Endothelial cell (in vitro differentiated cells): ENCODE measurements around the gene GALR1. TPM values are rescaled to one million over a fixed set of nuclear protein-coding genes. Genes with fewer than 3 reads are reported as not detected.
"Not testable (repeated sequence)": the region's sequence is repeated elsewhere in the genome, so short reads cannot be mapped to it uniquely, and the experiment has no call there.

Experiments used
- DNase-seq: peaks from one replicate; pipeline ENCODE4 v3.0.0; 2021; ENCODE audit warnings: low spot score
- H3K27ac Mint-ChIP-seq: one replicate; pipeline ENCODE4 v1.8.0; 2021; ENCODE audit warnings: mixed read lengths, inconsistent platforms; ENCODE audit not compliant: unreplicated experiment
- H3K27me3 Mint-ChIP-seq: one replicate; pipeline ENCODE4 v1.8.0; 2021; ENCODE audit warnings: mild to moderate bottlenecking, moderate library complexity, mixed read lengths, inconsistent platforms; ENCODE audit not compliant: unreplicated experiment
- H3K36me3 Mint-ChIP-seq: one replicate; pipeline ENCODE4 v1.8.0; 2021; ENCODE audit warnings: mild to moderate bottlenecking, low read depth, mixed read lengths, inconsistent platforms; ENCODE audit not compliant: unreplicated experiment
- H3K4me1 Mint-ChIP-seq: one replicate; pipeline ENCODE4 v1.8.0; 2021; ENCODE audit warnings: mild to moderate bottlenecking, mixed read lengths, inconsistent platforms; ENCODE audit not compliant: unreplicated experiment
- H3K4me3 Mint-ChIP-seq: one replicate; pipeline ENCODE4 v1.8.0; 2021; ENCODE audit warnings: mild to moderate bottlenecking, mixed read lengths, inconsistent platforms; ENCODE audit not compliant: unreplicated experiment
- H3K9me3 Mint-ChIP-seq: one replicate; pipeline ENCODE4 v1.8.0; 2021; ENCODE audit warnings: mixed read lengths, inconsistent platforms; ENCODE audit not compliant: unreplicated experiment
- total RNA-seq: library from RNA; stranded (reverse); fragmentation: NEBNext Ultra II Directional; extraction: Animal tissue kit (Norgen Biotek cat#: 25700); gene quantifications from one replicate; pipeline ENCODE4 v1.2.1, GENCODE V29; 2021; ENCODE audit not compliant: unreplicated experiment
- TF ChIP-seq, protein P1 (sequence below): fragments of 200-600 bp; sonication (generic); IDR thresholded peaks from one replicate; pipeline ENCODE4 v1.5.0; 2021; ENCODE audit warnings: antibody characterized with exemption; ENCODE audit not compliant: unreplicated experiment

The GALR1 gene
- total RNA-seq, 1 donor from 2014 or later, result not detected

DNA sequence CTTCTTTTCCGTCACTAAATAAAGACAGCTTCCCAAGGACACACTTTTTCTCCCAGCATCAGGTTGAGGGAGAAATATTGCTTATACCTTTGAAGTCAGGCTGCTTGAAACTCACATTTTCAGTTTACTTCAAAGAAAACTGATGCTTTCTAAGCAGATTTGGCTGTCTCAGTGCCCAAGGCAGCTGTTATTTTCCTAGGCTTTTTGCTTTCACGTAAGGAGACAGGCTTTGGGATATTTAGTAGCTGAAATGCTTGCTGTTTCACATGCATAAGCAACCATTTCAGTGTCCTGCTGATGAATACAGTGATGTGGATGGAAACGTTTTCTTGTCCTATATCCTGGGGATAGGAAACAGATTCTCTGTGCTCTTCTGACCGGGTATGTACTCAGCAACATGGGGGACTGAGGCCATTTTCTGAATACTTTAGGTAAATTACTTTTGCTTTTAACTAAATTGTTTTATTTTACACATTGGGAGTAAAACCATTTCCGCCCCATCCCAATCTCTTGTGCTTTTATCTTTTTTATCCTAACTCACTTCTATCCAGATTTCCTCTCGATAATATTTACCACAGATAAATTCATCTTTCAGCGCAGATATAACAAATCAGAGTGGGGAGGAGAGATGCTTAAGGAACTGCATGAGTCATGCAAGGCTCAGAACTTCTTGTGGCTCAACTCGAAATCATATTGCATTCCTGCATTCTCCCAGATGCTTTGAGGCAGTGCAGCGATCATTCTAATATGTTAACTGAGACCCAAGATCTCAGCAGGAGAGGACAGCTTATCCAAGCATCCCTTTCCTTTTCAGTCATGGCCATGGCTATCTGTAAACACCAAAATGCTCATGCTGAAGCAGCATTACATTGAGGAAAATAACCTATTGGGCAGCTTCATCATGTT, 22.2 kb downstream of the GALR1 start:
- Mint-ChIP-seq H3K36me3 (no peaks in the 10 kb centered on the region), H3K4me1 (no peaks in the 10 kb centered on the region), H3K27me3 (no peaks in the 10 kb centered on the region), H3K9me3 (no peaks in the 10 kb centered on the region), H3K4me3 (no peak overlapping the region), H3K27ac (no peak overlapping the region)
- no peak for DNase-seq
- TF ChIP-seq, protein P1, sequence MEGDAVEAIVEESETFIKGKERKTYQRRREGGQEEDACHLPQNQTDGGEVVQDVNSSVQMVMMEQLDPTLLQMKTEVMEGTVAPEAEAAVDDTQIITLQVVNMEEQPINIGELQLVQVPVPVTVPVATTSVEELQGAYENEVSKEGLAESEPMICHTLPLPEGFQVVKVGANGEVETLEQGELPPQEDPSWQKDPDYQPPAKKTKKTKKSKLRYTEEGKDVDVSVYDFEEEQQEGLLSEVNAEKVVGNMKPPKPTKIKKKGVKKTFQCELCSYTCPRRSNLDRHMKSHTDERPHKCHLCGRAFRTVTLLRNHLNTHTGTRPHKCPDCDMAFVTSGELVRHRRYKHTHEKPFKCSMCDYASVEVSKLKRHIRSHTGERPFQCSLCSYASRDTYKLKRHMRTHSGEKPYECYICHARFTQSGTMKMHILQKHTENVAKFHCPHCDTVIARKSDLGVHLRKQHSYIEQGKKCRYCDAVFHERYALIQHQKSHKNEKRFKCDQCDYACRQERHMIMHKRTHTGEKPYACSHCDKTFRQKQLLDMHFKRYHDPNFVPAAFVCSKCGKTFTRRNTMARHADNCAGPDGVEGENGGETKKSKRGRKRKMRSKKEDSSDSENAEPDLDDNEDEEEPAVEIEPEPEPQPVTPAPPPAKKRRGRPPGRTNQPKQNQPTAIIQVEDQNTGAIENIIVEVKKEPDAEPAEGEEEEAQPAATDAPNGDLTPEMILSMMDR, result no peak

DNA sequence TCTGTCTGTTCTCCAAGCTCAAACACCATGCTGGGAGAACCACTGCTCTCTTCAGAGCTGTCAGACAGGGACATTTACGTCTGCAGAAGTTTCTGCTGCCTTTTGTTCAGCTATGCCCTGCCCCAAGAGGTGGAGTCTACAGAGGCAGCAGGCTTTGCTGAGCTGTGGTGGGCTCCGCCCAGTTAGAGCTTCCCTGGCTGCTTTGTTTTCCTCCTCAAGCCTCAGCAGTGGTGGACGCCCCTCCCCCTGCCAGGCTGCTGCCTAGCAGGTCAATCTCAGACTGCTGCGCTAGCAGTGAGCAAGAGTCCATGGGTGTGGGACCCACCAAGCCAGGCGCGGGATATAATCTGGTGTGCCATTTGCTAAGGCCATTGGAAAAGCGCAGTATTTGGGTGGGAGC, 41.2 kb downstream of the GALR1 start:
- DNase-seq, H3K36me3 Mint-ChIP-seq, H3K9me3 Mint-ChIP-seq: not testable (repeated sequence)

DNA sequence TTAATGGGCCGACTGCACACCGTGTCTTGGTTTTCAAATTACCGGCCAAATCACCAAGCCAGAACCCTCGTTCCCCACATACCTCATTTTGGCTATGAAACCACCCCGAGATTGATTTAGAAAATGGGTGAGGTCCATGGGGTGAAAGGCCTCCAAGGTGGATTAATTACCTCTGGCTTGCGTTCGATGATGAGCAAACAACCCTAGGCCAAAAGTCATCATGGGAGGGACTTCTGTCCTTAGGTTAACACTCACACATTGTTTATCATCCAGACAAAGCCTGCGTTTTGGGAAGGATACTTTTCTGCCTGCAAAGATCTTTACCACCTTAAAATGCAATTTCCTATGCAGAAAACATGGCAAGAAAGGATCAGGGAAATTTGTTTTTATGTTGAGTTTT, 48.5 kb downstream of the GALR1 start:
- no peaks in the 10 kb centered on the region for H3K36me3 Mint-ChIP-seq
- TF ChIP-seq, protein P1, result no peak
- peaks cover 1% of the 10 kb centered on the region for H3K27me3 Mint-ChIP-seq
- H3K9me3 Mint-ChIP-seq, result no peaks in the 10 kb centered on the region
- H3K4me3 Mint-ChIP-seq, result no peak overlapping the region
- H3K4me1 Mint-ChIP-seq, result no peaks in the 10 kb centered on the region
- H3K27ac Mint-ChIP-seq, result no peak overlapping the region
- no peak for DNase-seq

More for the DNA sequence above, 41.2 kb downstream of the GALR1 start:
- H3K27me3 Mint-ChIP-seq, H3K27ac Mint-ChIP-seq, H3K4me3 Mint-ChIP-seq, H3K4me1 Mint-ChIP-seq: not testable (repeated sequence)

DNA sequence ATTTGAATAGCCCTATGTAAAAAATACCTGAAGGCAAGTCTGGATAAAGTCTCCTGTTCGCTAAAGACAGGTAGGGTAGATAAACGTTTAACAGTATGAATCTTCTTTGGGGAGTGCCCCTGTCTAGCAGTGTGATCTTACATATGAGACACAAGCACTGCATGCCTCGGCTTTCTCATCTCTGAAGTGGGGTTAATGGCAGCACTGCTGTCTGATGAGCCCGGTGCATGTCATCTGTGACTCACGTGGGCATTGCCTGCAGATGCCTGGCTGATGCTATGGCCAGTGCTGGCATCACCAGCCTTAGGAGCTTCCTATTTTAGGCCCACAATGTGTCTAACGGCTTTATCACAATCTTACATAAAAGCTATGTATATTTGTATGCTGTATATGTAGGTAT, 50.1 kb downstream of the GALR1 start:
- Mint-ChIP-seq H3K27me3 (peaks cover 1% of the 10 kb centered on the region), H3K27ac (no peak overlapping the region), H3K4me3 (no peak overlapping the region), H3K9me3 (no peaks in the 10 kb centered on the region), H3K36me3 (no peaks in the 10 kb centered on the region), H3K4me1 (no peaks in the 10 kb centered on the region)
- TF ChIP-seq, protein P1, result no peak
- no peak for DNase-seq

DNA sequence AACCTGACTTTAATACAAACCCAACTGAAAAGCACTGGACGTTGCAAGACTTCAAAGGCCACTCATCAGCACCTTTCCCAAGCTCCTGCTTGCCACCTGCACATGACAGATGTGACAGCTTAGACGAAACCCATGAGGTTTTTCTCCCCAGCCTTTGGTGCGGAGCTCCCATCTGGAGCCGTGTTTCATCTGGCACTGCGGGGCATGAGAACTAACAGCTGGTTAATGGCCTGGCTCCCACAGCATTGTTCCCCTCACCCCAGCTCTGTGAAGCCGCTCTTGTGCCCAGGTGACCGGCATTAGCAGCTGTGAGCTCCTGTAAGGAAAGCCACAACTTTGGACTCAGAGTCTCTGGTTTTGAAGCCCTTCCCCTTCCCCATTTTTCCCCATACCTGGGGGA, 50.9 kb downstream of the GALR1 start:
- DNase-seq, result no peak
- TF ChIP-seq, protein P1, result no peak
- Mint-ChIP-seq H3K36me3 (no peaks in the 10 kb centered on the region), H3K4me3 (no peak overlapping the region), H3K9me3 (no peaks in the 10 kb centered on the region), H3K27me3 (peaks cover 1% of the 10 kb centered on the region), H3K4me1 (no peaks in the 10 kb centered on the region), H3K27ac (no peak overlapping the region)
